Nephron (organoid): ENCODE results near the gene CKB.

Source experiments
- H3K27ac Mint-ChIP-seq, 3 experiments: 2 replicates each; pipeline ENCODE4 v1.8.0; 2020; ENCODE audit warnings: mixed read lengths in 3 of 3, mild to moderate bottlenecking in 2 of 3, moderate library complexity in 1 of 3
- H3K27me3 Mint-ChIP-seq: 2 replicates; pipeline ENCODE4 v1.8.0; 2021; ENCODE audit warnings: low read depth, mild to moderate bottlenecking, moderate library complexity, mixed read lengths
- H3K36me3 Mint-ChIP-seq: 2 replicates; pipeline ENCODE4 v1.8.0; 2020; ENCODE audit warnings: low read depth, mixed read lengths
- H3K4me1 Mint-ChIP-seq: 2 replicates; pipeline ENCODE4 v1.8.0; 2020; ENCODE audit warnings: mixed read lengths
- H3K4me3 Mint-ChIP-seq, 3 experiments: 2 replicates each; pipeline ENCODE4 v1.8.0; 2020; ENCODE audit warnings: mild to moderate bottlenecking in 3 of 3, mixed read lengths in 3 of 3, moderate library complexity in 2 of 3
- H3K9me3 Mint-ChIP-seq: 2 replicates; pipeline ENCODE4 v1.8.0; 2020; ENCODE audit warnings: mixed read lengths
- TF ChIP-seq, protein P1 (sequence below), 3 experiments: fragments of 200-600 bp; sonication (generic); IDR thresholded peaks; one replicate each; pipeline ENCODE4 v1.5.0; 2021; ENCODE audit warnings: antibody characterized with exemption in 3 of 3; ENCODE audit not compliant: unreplicated experiment in 3 of 3

Gene CKB

GRCh38 chr14:103558071-103558882 is 35.6 kb upstream of the CKB start:
- Mint-ChIP-seq H3K27ac (peak overlapping the region; percentile 72 to 96 (median 86)), H3K4me1 (peaks cover 59% of the 10 kb centered on the region), H3K27me3 (peaks cover 3% of the 10 kb centered on the region), H3K9me3 (no peaks in the 10 kb centered on the region), H3K36me3 (peaks cover 31% of the 10 kb centered on the region), H3K4me3 (peak overlapping the region; percentile 73 to 81 (median 74))
- TF ChIP-seq, protein P1, sequence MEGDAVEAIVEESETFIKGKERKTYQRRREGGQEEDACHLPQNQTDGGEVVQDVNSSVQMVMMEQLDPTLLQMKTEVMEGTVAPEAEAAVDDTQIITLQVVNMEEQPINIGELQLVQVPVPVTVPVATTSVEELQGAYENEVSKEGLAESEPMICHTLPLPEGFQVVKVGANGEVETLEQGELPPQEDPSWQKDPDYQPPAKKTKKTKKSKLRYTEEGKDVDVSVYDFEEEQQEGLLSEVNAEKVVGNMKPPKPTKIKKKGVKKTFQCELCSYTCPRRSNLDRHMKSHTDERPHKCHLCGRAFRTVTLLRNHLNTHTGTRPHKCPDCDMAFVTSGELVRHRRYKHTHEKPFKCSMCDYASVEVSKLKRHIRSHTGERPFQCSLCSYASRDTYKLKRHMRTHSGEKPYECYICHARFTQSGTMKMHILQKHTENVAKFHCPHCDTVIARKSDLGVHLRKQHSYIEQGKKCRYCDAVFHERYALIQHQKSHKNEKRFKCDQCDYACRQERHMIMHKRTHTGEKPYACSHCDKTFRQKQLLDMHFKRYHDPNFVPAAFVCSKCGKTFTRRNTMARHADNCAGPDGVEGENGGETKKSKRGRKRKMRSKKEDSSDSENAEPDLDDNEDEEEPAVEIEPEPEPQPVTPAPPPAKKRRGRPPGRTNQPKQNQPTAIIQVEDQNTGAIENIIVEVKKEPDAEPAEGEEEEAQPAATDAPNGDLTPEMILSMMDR (IDR thresholded peaks at IDR 0.05; ENCODE audit: unreplicated experiment in 3 of 3): no peak

DNA sequence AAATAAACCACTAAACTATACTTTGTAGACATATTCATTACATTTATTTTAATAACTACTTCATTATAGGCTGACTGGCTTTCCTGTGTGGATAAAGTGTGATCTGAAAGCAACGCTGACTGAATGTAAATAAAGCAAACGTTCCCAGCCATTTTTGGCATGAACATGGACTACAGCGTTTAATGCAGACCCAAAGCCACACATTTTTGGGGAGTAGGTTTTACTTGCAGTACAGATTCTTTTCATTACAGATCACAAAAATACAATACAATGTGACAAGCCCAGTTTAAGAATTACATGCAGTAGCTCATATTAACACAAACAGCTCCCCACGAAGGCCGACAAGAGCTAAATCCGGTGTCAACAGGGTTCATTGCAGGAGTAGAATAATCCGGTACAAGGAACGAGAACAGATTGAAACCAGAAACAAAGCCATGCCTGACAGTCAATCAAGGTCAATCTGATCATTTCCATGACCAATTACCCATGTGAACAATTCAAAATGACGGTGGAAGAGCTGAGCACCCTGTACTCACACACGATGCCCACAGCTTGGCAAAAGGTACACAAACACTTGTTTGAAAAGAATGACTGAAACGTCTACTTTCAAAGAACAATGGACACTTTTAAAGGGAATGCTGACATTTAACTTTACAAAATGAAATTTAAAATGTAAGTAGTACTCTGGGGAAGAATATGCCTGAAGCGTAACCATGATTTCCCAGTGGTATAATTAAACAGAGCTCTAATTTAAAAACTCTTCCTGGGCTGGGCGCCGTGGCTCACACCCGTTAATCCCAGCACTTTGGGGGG is 34.5 kb upstream of the CKB start:
- H3K27me3 Mint-ChIP-seq: peaks cover 3% of the 10 kb centered on the region
- peak overlapping the region in 2 of 3 experiments; percentile 25 to 28 for H3K4me3 Mint-ChIP-seq
- H3K4me1 Mint-ChIP-seq: peaks cover 68% of the 10 kb centered on the region
- TF ChIP-seq, protein P1 (IDR thresholded peaks at IDR 0.05; ENCODE audit: unreplicated experiment in 3 of 3): no peak
- H3K27ac Mint-ChIP-seq: peak overlapping the region in 2 of 3 experiments; percentile 75 to 92
- H3K9me3 Mint-ChIP-seq: no peaks in the 10 kb centered on the region
- H3K36me3 Mint-ChIP-seq: peaks cover 31% of the 10 kb centered on the region

DNA sequence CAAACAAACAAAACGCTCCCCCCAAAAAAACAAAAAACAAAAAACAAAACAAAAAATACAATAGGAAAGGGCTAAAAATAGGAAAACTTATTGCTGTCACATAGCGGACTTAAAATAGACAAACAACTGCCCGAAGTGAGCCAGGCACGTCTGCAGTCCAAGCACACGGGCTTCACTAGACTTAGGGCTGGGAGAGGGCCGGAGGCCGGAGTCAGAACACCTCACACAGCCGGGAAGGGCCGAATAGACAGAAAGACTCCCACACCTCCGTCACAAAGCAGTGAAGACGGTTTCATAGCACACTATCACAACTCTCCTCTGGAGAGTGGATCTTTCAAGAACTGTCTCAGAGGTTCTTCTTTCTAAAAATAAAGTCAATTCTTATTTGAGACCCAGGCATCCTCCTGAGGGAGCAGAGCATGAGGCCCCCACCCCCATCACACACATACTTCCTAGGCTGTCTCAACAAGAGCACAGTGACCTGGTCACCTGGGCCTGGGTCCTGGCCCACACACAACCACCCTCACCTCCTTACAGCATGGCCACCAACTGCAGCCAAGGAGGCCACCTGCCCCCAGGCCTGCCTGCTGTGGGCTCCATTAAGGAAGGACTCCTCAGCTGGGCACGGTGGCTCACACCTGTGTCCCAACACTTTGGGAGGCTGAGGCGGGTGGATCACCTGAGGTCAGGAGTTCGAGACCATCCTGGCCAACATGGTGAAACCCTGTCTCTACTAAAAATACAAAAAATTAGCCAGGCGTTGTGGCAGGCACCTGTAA is 33.1 kb upstream of the CKB start:
- TF ChIP-seq, protein P1 (IDR thresholded peaks at IDR 0.05; ENCODE audit: unreplicated experiment in 3 of 3): no peak
- Mint-ChIP-seq H3K4me1 (peaks cover 62% of the 10 kb centered on the region), H3K27me3 (peaks cover 3% of the 10 kb centered on the region), H3K9me3 (no peaks in the 10 kb centered on the region), H3K4me3 (peak overlapping the region in 1 of 3 experiments; percentile 30), H3K27ac (peak overlapping the region; percentile 46 to 68 (median 67)), H3K36me3 (peaks cover 24% of the 10 kb centered on the region)

DNA sequence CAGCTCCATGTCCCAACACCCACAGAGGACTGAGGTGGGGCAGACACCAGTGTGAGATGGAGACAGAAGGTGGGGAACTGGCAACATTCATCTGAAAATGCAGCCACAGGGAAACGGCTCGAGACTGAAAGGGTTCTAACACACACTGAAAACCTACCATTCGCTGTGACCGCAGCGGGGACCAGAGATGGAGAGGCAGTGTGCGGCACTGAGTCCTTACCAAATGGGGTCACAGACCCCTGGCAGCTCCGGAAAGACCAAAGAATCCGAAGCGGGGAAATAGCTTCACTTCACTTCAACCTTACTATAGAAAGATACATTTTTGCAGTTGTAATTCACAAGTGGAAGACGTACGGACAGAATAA is 30.2 kb upstream of the CKB start:
- TF ChIP-seq, protein P1 (IDR thresholded peaks at IDR 0.05; ENCODE audit: unreplicated experiment in 3 of 3): no peak
- Mint-ChIP-seq H3K4me1 (peaks cover 37% of the 10 kb centered on the region), H3K27ac (peak overlapping the region; percentile 13 to 74 (median 49)), H3K4me3 (no peak overlapping the region), H3K27me3 (peaks cover 3% of the 10 kb centered on the region), H3K9me3 (no peaks in the 10 kb centered on the region), H3K36me3 (peaks cover under 1% of the 10 kb centered on the region)

GRCh38 chr14:103552011-103552845 is 29.6 kb upstream of the CKB start:
- no peak overlapping the region for H3K4me3 Mint-ChIP-seq
- H3K4me1 Mint-ChIP-seq: peaks cover 33% of the 10 kb centered on the region
- peak overlapping the region; percentile 49 to 76 (median 74) for H3K27ac Mint-ChIP-seq
- H3K27me3 Mint-ChIP-seq: peaks cover 3% of the 10 kb centered on the region
- H3K9me3 Mint-ChIP-seq: no peaks in the 10 kb centered on the region
- no peaks in the 10 kb centered on the region for H3K36me3 Mint-ChIP-seq
- TF ChIP-seq, protein P1 (IDR thresholded peaks at IDR 0.05; ENCODE audit: unreplicated experiment in 3 of 3): no peak
